NB4 (cell line): ENCODE results near the gene ATP11A.
A peak's percentile ranks its signal among the peaks of the same experiment; 100 is the strongest.

Experiments used
- DNase-seq: peaks from one replicate; pipeline ENCODE4 v3.0.0; 2010; ENCODE audit warnings: low read depth
- H3K4me3 ChIP-seq: one replicate; pipeline ENCODE4 v1.5.1; 2011; ENCODE audit warnings: mild to moderate bottlenecking, low read depth, low read length, moderate library complexity
- MAX ChIP-seq: IDR thresholded peaks from 2 replicates; pipeline ENCODE4 v1.6.1; 2011; ENCODE audit warnings: low read depth, low read length
- MYC ChIP-seq: IDR thresholded peaks from 2 replicates; pipeline ENCODE4 v1.6.1; 2011; ENCODE audit warnings: low read depth, low read length
- POLR2A ChIP-seq: IDR thresholded peaks from 2 replicates; pipeline ENCODE4 v1.6.1; 2011; ENCODE audit warnings: mild to moderate bottlenecking; ENCODE audit not compliant: insufficient read length; ENCODE audit errors: extremely low read depth
- TF ChIP-seq, protein P1 (sequence below): IDR thresholded peaks from one replicate; pipeline ENCODE4 v1.5.1; 2012; ENCODE audit warnings: low read depth, low read length

Gene ATP11A

DNA sequence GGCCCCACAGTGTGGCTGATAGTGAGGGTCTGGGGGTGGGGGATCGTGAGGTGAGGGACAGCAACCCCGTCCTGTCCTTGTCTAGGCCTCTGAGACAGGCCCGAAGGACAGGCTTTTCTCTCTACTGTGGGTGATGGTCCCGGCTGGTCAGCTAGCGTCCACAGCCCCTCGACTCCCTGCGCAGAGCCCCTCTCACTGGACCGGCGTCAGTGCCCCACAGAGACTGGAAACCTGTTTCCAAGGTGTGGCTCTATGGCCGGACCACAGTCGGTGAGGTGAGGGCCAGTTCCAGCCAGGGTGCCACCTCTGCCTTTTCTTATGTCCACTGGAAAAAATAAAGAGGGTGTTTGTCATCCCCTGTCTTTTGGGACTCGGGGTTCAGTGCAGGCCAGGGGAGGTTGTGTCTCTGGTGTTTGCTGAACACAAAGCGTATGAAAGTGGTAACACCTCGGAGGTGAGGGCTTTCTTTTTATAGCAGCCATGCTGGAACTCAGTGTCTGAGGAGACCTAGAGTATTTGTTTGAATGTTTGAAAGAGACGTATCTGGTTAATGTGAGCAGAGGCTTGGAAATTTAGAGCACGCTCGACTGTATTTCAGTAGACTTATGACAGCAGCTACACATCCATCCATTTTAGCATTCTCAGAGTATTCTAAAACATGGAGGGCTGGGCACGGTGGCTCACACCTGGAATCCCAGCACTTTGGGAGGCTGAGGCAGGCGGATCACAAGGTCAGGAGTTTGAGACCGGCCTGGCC, 22.8 kb downstream of the ATP11A start:
- TF ChIP-seq, protein P1, sequence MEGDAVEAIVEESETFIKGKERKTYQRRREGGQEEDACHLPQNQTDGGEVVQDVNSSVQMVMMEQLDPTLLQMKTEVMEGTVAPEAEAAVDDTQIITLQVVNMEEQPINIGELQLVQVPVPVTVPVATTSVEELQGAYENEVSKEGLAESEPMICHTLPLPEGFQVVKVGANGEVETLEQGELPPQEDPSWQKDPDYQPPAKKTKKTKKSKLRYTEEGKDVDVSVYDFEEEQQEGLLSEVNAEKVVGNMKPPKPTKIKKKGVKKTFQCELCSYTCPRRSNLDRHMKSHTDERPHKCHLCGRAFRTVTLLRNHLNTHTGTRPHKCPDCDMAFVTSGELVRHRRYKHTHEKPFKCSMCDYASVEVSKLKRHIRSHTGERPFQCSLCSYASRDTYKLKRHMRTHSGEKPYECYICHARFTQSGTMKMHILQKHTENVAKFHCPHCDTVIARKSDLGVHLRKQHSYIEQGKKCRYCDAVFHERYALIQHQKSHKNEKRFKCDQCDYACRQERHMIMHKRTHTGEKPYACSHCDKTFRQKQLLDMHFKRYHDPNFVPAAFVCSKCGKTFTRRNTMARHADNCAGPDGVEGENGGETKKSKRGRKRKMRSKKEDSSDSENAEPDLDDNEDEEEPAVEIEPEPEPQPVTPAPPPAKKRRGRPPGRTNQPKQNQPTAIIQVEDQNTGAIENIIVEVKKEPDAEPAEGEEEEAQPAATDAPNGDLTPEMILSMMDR, result no peak
- TF ChIP-seq MAX (no peak), POLR2A (no peak), MYC (no peak)
- DNase-seq, result no peak
- H3K4me3 ChIP-seq, result no peak overlapping the region

GRCh38 chr13:112713517-112714253, 23.8 kb downstream of the ATP11A start:
- DNase-seq, result no peak
- no peak overlapping the region for H3K4me3 ChIP-seq
- TF ChIP-seq POLR2A, result no peak
- TF ChIP-seq MAX, result no peak
- TF ChIP-seq MYC, result no peak
- TF ChIP-seq, protein P1, result no peak

DNA sequence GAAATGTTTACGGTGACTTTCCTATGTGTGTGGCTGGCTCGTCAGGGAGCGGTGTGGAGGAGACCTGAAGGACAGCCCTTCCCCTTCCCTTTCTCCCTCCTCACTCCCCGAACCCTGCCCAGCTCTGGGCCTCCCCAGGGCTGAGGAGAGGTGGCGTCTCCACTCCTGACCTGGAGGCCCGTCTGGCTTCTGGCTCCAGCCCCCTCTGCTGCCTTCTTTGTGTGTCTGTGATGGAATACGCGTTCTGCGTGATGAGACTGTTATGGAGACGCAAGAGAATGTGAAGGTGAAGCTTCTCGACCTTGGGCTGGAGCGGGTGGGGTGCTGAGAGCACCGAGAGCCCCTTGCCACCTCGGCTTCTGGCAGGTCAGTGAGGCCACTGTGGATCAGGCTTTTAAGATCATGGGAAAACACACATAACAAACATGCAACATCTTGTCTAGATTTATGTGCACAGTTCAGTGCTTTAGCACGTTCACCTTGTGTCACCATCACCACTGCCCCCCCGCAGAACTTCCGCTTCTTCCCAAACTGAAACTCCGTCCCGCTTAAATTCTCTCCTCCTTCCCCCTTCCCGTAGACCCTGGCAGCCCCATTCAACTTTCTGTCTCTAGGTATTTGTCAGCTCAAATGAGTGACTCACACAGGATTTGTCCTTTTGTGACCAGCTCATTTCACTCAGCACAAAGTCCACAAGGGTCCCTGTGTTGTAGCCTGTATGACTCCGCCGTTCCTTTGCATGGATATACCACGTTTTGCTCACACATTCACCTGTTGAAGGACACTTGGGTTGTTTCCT, 24.7 kb downstream of the ATP11A start:
- peak; percentile 34 for DNase-seq
- H3K4me3 ChIP-seq, result no peak overlapping the region
- TF ChIP-seq, protein P1, result no peak
- TF ChIP-seq POLR2A, result no peak
- no peak for TF ChIP-seq MAX
- TF ChIP-seq MYC, result no peak

- TF ChIP-seq MAX (no peak), POLR2A (no peak)
- no peak for DNase-seq
Measured at GRCh38 chr13:112715210-112715609, 25.4 kb downstream of the ATP11A start.

DNA sequence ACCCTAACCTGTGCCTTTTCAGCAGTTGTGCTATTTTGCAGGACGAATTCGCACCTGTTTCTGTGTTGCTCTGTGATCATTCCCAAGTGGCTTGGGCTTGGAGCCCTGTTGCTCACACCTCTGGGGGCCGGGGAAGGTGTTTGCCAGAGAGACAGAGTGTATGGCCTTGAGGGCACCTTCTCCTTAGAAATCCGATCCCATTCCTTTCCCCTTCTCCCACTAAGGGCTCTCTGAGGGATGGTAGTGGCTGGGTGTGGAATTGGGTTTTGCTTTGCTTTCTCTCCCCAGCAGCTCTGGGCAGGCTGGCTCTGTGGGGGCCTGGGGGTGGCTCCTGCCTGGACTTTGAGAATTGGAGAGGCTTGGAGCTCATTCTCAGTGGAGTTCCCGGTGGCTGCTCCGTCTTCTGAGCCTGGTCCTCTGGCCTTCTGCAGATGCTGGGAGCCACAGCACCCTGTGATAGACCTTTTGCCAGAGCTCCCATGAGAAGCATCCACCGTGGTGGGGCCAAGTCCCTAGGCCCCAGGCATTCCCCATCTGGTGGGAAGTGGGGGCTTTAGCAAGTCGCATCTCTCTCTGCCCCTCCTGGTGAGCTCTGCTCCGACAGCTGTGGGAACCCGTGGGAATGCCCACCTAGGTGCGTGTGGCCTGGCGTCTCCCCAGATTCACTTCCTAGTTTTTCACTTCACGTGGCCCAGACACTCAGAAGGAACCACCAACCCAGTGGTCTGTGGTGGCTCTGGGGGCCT, 26.1 kb downstream of the ATP11A start:
- no peak overlapping the region for H3K4me3 ChIP-seq
- TF ChIP-seq, protein P1, result no peak
- TF ChIP-seq POLR2A (no peak), MYC (no peak), MAX (no peak)
- no peak for DNase-seq

More at GRCh38 chr13:112715210-112715609, 25.4 kb downstream of the ATP11A start:
- H3K4me3 ChIP-seq, result no peak overlapping the region
